Esophagus (tissue), 2 donors: ENCODE results near the gene ATRNL1. TPM values are rescaled to one million over a fixed set of nuclear protein-coding genes. Genes with fewer than 3 reads are reported as not detected.

Experiments used
- H3K27ac ChIP-seq, 2 donors: one replicate each; pipeline ENCODE4 v1.5.1; 2013; ENCODE audit warnings: low read depth in 2 of 2, mild to moderate bottlenecking in 2 of 2, inconsistent platforms in 1 of 2, low read length in 1 of 2, moderate library complexity in 1 of 2
- H3K27me3 ChIP-seq, 2 donors: one replicate each; pipeline ENCODE4 v1.6.1; 2013; ENCODE audit warnings: low read length in 2 of 2, control low read depth in 1 of 2, mild to moderate bottlenecking in 1 of 2; ENCODE audit not compliant: insufficient read depth in 2 of 2, control insufficient read depth in 1 of 2
- H3K36me3 ChIP-seq, 2 donors: one replicate each; pipeline ENCODE4 v1.6.1; 2013; ENCODE audit warnings: low read length in 1 of 2; ENCODE audit not compliant: control insufficient read depth in 2 of 2, insufficient read depth in 2 of 2
- H3K4me1 ChIP-seq, 2 donors: one replicate each; pipeline ENCODE4 v1.6.1; 2013; ENCODE audit warnings: low read length in 1 of 2; ENCODE audit not compliant: control insufficient read depth in 2 of 2, insufficient read depth in 2 of 2
- H3K4me3 ChIP-seq, 2 donors: one replicate each; pipeline ENCODE4 v1.5.1; 2013; ENCODE audit warnings: low read length in 2 of 2, mild to moderate bottlenecking in 2 of 2, low read depth in 1 of 2, moderate library complexity in 1 of 2
- H3K9me3 ChIP-seq, 2 donors: one replicate each; pipeline ENCODE4 v1.6.1; 2013; ENCODE audit warnings: mild to moderate bottlenecking in 2 of 2, low read depth in 1 of 2, low read length in 1 of 2, moderate library complexity in 1 of 2; ENCODE audit not compliant: control insufficient read depth in 2 of 2, insufficient read depth in 1 of 2
- WGBS, 2 donors: extraction: QIAGEN DNeasy Blood & Tissue Kit; methylation state at CpG; one replicate each; pipeline ENCODE4 v1.1.7; 2013; 5-methylcytosine and 5-hydroxymethylcytosine counted together
- polyA plus RNA-seq, 2 donors: library from polyadenylated mRNA; stranded (reverse); fragments of 200-250 nt; gene quantifications; one replicate each; pipeline ENCODE4 v1.2.3, GENCODE V29; 2013
- donor health status: healthy with polysubstance abuse.
- donor health status: Bipolar disorder and iron deficiency.

Gene ATRNL1
- polyA plus RNA-seq, 2 donors, result 0.20 to 0.39 TPM

- H3K27me3 ChIP-seq, result no peaks in the 10 kb centered on the region
- no peak overlapping the region for H3K4me3 ChIP-seq
- WGBS, 2 donors, result 62 to 74% methylated on average over 4 of the region's 4 CpGs
- no peak overlapping the region for H3K27ac ChIP-seq
- H3K36me3 ChIP-seq, result no peaks in the 10 kb centered on the region
- no peaks in the 10 kb centered on the region for H3K9me3 ChIP-seq
- no peaks in the 10 kb centered on the region for H3K4me1 ChIP-seq
Measured at GRCh38 chr10:115921795-115922194, 828.6 kb downstream of the ATRNL1 start.

- Histone ChIP-seq H3K4me1 (no peaks in the 10 kb centered on the region), H3K27ac (no peak overlapping the region), H3K9me3 (no peaks in the 10 kb centered on the region), H3K4me3 (no peak overlapping the region), H3K36me3 (no peaks in the 10 kb centered on the region), H3K27me3 (no peaks in the 10 kb centered on the region)
- WGBS, 2 donors, result 93 to 95% methylated on average over 2 of the region's 2 CpGs
Measured at GRCh38 chr10:115931309-115931708, 838.1 kb downstream of the ATRNL1 start.

- Histone ChIP-seq H3K27ac (no peak overlapping the region), H3K4me1 (no peaks in the 10 kb centered on the region), H3K9me3 (no peaks in the 10 kb centered on the region), H3K27me3 (no peaks in the 10 kb centered on the region), H3K36me3 (no peaks in the 10 kb centered on the region), H3K4me3 (no peak overlapping the region)
- 65 to 68% methylated on average over 2 of the region's 2 CpGs for WGBS, 2 donors
Measured at GRCh38 chr10:115932099-115932498, 838.9 kb downstream of the ATRNL1 start.

- no peak overlapping the region for H3K27ac ChIP-seq
- no peaks in the 10 kb centered on the region for H3K27me3 ChIP-seq
- H3K36me3 ChIP-seq, result no peaks in the 10 kb centered on the region
- H3K4me1 ChIP-seq, result no peaks in the 10 kb centered on the region
- WGBS, 2 donors, result 98% methylated on average over 2 of the region's 2 CpGs
- H3K4me3 ChIP-seq, result no peak overlapping the region
- H3K9me3 ChIP-seq, result no peaks in the 10 kb centered on the region
Measured at GRCh38 chr10:115933098-115933497, 839.9 kb downstream of the ATRNL1 start.

- Histone ChIP-seq H3K4me3 (no peak overlapping the region), H3K27ac (no peak overlapping the region), H3K36me3 (no peaks in the 10 kb centered on the region), H3K9me3 (no peaks in the 10 kb centered on the region), H3K4me1 (no peaks in the 10 kb centered on the region), H3K27me3 (no peaks in the 10 kb centered on the region)
- 88 to 94% methylated on average over 2 of the region's 2 CpGs for WGBS, 2 donors
Measured at GRCh38 chr10:115935731-115936130, 842.6 kb downstream of the ATRNL1 start.

- H3K4me1 ChIP-seq, result no peaks in the 10 kb centered on the region
- H3K27ac ChIP-seq, result no peak overlapping the region
- no peaks in the 10 kb centered on the region for H3K9me3 ChIP-seq
- no peaks in the 10 kb centered on the region for H3K36me3 ChIP-seq
- 59 to 68% methylated on average over 9 of the region's 9 CpGs for WGBS, 2 donors
- H3K27me3 ChIP-seq, result no peaks in the 10 kb centered on the region
- H3K4me3 ChIP-seq, result no peak overlapping the region
Measured at GRCh38 chr10:115936926-115937767, 844.0 kb downstream of the ATRNL1 start.

GRCh38 chr10:115937768-115938056, 844.5 kb downstream of the ATRNL1 start:
- Histone ChIP-seq H3K27me3 (no peaks in the 10 kb centered on the region), H3K36me3 (no peaks in the 10 kb centered on the region), H3K4me1 (no peaks in the 10 kb centered on the region), H3K27ac (no peak overlapping the region), H3K4me3 (no peak overlapping the region), H3K9me3 (no peaks in the 10 kb centered on the region)
- 45 to 52% methylated on average over 3 of the region's 3 CpGs for WGBS, 2 donors

- WGBS, 2 donors, result 79 to 84% methylated on average over 7 of the region's 7 CpGs
- H3K36me3 ChIP-seq, result no peaks in the 10 kb centered on the region
Measured at GRCh38 chr10:115939101-115939854, 846.1 kb downstream of the ATRNL1 start.

GRCh38 chr10:115941361-115941771, 848.2 kb downstream of the ATRNL1 start:
- H3K4me3 ChIP-seq, result no peak overlapping the region
- no peaks in the 10 kb centered on the region for H3K9me3 ChIP-seq
- WGBS, 2 donors, result 62 to 63% methylated on average over 3 of the region's 3 CpGs
- H3K36me3 ChIP-seq, result no peaks in the 10 kb centered on the region
- no peaks in the 10 kb centered on the region for H3K27me3 ChIP-seq
- H3K4me1 ChIP-seq, result no peaks in the 10 kb centered on the region
- H3K27ac ChIP-seq, result no peak overlapping the region

More at GRCh38 chr10:115939101-115939854, 846.1 kb downstream of the ATRNL1 start:
- Histone ChIP-seq H3K4me1 (no peaks in the 10 kb centered on the region), H3K4me3 (no peak overlapping the region), H3K27me3 (no peaks in the 10 kb centered on the region), H3K27ac (no peak overlapping the region), H3K9me3 (no peaks in the 10 kb centered on the region)
